Astrocyte of the spinal cord (primary cell): Measurements from ENCODE around the gene SETD3.

Source experiments
- DNase-seq: peaks from one replicate; pipeline ENCODE4 v3.0.0; 2011; ENCODE audit warnings: low read depth, low spot score
- H3K4me3 ChIP-seq: 2 replicates; pipeline ENCODE4 v1.5.1; 2011; ENCODE audit warnings: low read depth, mild to moderate bottlenecking, low read length, moderate library complexity
- in situ Hi-C: cut with HindIII; loops from 2 replicates; pipeline ENCODE4 v1.10.0; 2017; ENCODE audit warnings: low sequenced_read_pairs
- TF ChIP-seq, protein P1 (sequence below): IDR thresholded peaks from 2 replicates; pipeline ENCODE4 v1.5.1; 2012; ENCODE audit warnings: low read depth, mild to moderate bottlenecking, low read length, inconsistent platforms

The SETD3 gene

DNA sequence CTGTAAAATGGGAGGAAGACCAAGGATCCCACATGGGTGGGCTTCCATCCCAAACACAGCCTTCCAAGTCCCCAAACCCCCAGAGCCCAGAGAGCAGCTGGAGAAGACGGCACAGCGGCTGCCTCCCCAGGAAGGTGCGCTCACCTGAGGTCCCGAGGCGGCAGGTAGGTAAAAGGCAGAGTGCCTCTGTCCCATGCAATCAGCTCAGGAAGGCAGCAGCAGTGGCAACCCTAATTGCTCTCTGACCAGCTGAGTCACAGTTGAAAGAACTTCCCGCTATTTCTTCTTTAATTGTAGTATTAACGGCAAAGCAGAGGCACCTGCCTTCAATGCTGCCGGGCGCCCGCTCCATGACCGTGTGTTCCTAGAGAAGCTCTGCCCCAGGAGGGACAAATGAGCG, 117.6 kb downstream of the SETD3 start:
- in situ Hi-C loops, result no loop called here
- TF ChIP-seq, protein P1, sequence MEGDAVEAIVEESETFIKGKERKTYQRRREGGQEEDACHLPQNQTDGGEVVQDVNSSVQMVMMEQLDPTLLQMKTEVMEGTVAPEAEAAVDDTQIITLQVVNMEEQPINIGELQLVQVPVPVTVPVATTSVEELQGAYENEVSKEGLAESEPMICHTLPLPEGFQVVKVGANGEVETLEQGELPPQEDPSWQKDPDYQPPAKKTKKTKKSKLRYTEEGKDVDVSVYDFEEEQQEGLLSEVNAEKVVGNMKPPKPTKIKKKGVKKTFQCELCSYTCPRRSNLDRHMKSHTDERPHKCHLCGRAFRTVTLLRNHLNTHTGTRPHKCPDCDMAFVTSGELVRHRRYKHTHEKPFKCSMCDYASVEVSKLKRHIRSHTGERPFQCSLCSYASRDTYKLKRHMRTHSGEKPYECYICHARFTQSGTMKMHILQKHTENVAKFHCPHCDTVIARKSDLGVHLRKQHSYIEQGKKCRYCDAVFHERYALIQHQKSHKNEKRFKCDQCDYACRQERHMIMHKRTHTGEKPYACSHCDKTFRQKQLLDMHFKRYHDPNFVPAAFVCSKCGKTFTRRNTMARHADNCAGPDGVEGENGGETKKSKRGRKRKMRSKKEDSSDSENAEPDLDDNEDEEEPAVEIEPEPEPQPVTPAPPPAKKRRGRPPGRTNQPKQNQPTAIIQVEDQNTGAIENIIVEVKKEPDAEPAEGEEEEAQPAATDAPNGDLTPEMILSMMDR, result no peak
- no peak for DNase-seq
- no peak overlapping the region for H3K4me3 ChIP-seq

DNA sequence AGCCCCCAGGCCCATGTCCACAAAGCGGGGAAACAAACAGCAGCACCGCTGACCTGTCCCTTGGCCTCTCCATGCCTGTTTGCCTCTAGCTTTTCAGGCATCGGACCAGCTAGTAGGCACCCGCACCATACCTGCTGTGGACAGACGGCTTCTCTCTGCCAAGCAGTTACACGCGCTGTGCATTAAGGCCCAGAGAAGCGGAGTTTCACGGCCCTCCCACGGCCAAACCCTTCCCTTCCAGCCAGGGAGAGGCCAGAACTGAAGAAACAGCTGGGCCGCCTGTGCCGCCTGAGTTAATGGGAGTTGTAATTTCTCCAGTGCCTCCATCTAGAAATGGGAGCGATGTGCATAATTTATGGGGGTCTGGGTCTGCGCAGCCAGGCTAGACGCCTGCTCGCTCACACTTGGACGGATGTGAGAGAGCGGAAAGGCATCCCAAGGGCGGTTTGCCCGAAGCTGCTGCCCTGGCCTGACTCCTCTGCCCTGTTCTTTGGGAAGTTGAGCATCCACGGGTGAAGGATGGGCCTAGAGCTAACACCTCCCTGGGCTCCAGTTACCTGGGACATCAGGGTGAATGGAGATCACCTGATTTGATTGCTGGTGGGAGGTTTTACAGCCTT, 119.0 kb downstream of the SETD3 start:
- TF ChIP-seq, protein P1, result no peak
- in situ Hi-C loops, result no loop called here
- no peak overlapping the region for H3K4me3 ChIP-seq
- DNase-seq, result no peak

DNA sequence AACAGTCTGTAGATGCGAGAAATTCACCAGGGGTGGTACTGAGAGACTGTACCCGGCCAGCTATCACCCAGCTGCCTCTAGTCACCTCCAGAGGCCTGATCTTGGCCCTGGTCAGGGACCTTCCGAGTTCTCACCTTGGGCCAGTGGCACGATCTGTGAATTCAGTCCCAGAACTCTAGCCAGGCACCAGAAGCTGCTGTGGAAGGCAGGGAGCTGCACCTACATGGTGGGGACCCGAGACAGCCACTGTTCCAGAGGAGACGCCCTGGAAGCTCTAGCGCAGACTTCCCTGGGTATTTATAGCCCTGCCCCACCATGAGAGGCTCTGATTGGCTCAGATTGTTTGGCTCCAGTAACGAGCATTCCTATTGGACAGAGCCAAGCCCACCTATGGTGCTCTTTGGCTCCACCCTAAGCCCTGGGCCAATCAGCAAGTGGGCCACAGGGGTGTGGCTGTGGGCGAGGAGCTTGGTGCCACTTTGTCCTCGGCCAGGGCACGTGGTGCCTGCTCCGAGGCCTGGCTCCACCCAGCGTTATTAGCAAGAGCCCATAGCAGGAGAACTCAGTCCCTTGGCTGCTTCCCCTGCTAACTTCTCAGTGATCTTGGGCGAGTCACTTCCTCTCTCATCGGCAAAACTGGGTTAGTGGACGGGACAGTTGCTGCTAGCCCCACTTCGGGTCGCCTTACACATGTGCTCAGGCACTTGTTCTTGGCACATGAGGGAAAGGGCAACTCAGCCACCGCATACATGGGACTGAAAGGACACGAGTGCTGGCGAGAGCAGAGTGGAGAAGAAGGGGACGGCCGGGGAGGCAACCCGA, 119.7 kb downstream of the SETD3 start:
- TF ChIP-seq, protein P1, result no peak
- in situ Hi-C loops, result no loop called here

DNA sequence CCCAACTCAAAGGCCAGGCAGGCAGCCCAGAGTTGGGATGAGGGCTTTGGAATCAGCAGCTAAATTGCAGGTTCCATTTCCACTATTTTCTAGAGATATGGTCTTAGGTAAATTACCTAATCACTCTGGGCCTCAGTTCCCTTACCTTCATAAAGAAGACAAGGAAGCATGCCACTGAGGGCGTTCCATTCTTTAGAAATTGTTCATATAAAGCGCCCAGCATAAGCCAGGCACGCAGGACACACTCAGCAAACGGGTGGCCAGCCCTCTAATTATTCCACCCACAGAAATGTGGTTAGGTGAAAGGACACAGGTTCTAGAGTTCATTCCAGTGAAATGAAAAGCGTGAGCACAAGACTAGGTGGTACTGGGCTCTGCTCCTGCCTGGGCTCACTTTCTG, 120.8 kb downstream of the SETD3 start:
- no peak overlapping the region for H3K4me3 ChIP-seq
- TF ChIP-seq, protein P1, result no peak
- DNase-seq, result no peak
- in situ Hi-C loops, result no loop called here

More for the DNA sequence above, 119.7 kb downstream of the SETD3 start:
- no peak for DNase-seq
- no peak overlapping the region for H3K4me3 ChIP-seq

DNA sequence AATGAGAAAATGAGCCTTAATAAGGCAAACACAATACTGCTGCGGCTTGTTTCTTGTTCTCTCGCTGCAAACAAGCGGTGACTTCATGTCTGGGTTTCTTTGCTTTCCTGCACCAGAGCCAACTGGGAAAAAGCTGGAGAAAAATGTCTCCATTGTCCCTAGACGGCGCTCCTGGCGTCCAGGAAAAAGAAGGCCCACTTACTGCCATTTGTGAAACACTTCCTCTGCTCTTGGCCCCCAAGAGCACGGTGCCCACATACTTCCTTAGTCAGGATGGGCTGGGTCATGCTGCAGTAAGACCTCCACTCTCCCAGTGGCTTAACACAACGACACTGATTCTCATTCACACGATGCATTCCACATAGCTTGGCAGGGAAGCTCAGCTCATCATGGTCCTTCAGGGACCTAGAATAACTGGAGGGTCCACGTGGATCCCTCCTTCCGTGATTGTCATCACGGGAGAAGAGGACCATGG, 122.7 kb downstream of the SETD3 start:
- no peak overlapping the region for H3K4me3 ChIP-seq
- in situ Hi-C loops, result no loop called here
- no peak for DNase-seq
- TF ChIP-seq, protein P1, result no peak

DNA sequence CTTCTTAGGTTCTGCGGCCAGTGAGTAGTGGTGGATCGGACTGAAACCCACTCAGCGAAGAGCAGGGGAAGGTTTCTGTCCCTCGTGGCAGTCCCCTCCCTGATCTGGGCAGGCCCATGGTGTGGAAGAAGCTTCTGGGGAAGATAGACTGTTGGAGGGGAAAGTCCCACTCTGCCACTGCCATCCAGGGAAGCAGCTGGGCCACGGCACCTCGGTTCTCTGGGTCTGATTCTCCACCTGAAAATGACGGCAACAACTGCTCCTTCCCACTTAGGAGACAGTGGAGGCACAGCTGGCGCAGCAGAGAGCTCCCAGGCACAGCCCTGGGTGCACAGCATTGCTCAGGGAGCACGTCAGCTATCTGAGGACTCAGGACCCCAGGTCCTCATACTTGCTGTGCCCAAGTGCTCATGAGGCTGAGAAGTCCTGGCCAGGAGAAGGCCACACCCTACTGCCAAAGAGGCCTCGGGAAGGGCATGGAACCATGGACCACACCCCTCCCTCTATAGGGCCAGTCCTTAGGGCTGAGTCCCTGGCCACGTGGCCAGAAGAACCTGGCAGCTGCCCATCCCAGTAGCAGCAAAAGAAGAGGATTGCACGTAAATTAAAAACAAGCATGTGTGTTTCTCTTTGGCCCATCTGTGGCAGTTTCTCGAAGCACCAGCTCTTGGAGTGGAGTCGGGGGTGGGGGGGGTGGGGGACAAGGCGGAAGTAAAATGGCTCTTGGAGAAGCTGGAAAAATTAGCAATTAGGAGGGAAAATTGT, 123.3 kb downstream of the SETD3 start:
- in situ Hi-C loops, result no loop called here
- DNase-seq, result no peak
- H3K4me3 ChIP-seq, result no peak overlapping the region
- TF ChIP-seq, protein P1, result no peak
